ENCODE results near the gene JAK3. TPM values are rescaled to one million over a fixed set of nuclear protein-coding genes. Genes with fewer than 3 reads are reported as not detected.

The JAK3 gene
- polyA plus RNA-seq, 6 donors from 2014 or later: 38.5 to 68.7 (median 56.0) TPM

GRCh38 chr19:17872251-17873001 lies 24.6 kb upstream of the JAK3 start:
- peak overlapping the region in 2 of 6 donors; percentile 33 to 42 for H3K27ac Mint-ChIP-seq
- peak overlapping the region; percentile 63 to 84 (median 78) for H3K4me3 Mint-ChIP-seq
- H3K4me1 Mint-ChIP-seq: peaks cover 10 to 28% (median 25%) of the 10 kb centered on the region in 3 donors
- DNase-seq (peak; percentile 42), ATAC-seq (ENCODE audit: low read depth in 2 of 2) (peak; percentile 13 to 22)
- no peaks in the 10 kb centered on the region for H3K36me3 Mint-ChIP-seq
- H3K9me3 Mint-ChIP-seq: no peaks in the 10 kb centered on the region
- H3K27me3 Mint-ChIP-seq: peaks cover 0 to 22% (median 7%) of the 10 kb centered on the region in 3 donors

GRCh38 chr19:17871878-17872250 lies 24.1 kb upstream of the JAK3 start, which contains the start of gene SLC5A5:
Gene SLC5A5, plus strand, starts transcription at chr19:17871945. Its CDS starts 375 bp downstream, at chr19:17872320.
- peaks cover 0 to 22% (median 7%) of the 10 kb centered on the region in 3 donors for H3K27me3 Mint-ChIP-seq
- H3K36me3 Mint-ChIP-seq: no peaks in the 10 kb centered on the region
- H3K27ac Mint-ChIP-seq: peak within 1 kb of the TSS in 4 of 6 donors; percentile 33 to 56 (median 43)
- no peaks in the 10 kb centered on the region for H3K9me3 Mint-ChIP-seq
- ATAC-seq (ENCODE audit: low read depth in 2 of 2) (no peak), DNase-seq (no peak)
- peaks cover 10 to 28% (median 25%) of the 10 kb centered on the region in 3 donors for H3K4me1 Mint-ChIP-seq
- H3K4me3 Mint-ChIP-seq: peak within 1 kb of the TSS; percentile 70 to 84 (median 75)

- DNase-seq (no peak), ATAC-seq (ENCODE audit: low read depth in 2 of 2) (no peak)
- Mint-ChIP-seq H3K27me3 (peaks cover 0 to 22% (median 7%) of the 10 kb centered on the region in 3 donors), H3K9me3 (no peaks in the 10 kb centered on the region), H3K4me3 (peak overlapping the region; percentile 35 to 78 (median 72)), H3K27ac (peak overlapping the region in 4 of 6 donors; percentile 33 to 56 (median 43)), H3K36me3 (no peaks in the 10 kb centered on the region), H3K4me1 (peaks cover 14 to 29% (median 25%) of the 10 kb centered on the region in 3 donors)
Measured at GRCh38 chr19:17871032-17871877, 23.5 kb upstream of the JAK3 start.

GRCh38 chr19:17869114-17869608 lies 21.4 kb upstream of the JAK3 start:
- Mint-ChIP-seq H3K36me3 (no peaks in the 10 kb centered on the region), H3K4me3 (peak overlapping the region in 1 of 8 donors; percentile 15), H3K9me3 (no peaks in the 10 kb centered on the region), H3K27me3 (peaks cover 0 to 22% (median 7%) of the 10 kb centered on the region in 3 donors), H3K27ac (no peak overlapping the region), H3K4me1 (peaks cover 14 to 35% (median 24%) of the 10 kb centered on the region in 3 donors)
- DNase-seq (no peak), ATAC-seq (ENCODE audit: low read depth in 2 of 2) (no peak)

GRCh38 chr19:17868669-17869068 lies 20.9 kb upstream of the JAK3 start:
- DNase-seq (no peak), ATAC-seq (ENCODE audit: low read depth in 2 of 2) (no peak)
- Mint-ChIP-seq H3K36me3 (no peaks in the 10 kb centered on the region), H3K4me3 (peak overlapping the region in 1 of 8 donors; percentile 15), H3K4me1 (peaks cover 15 to 30% (median 22%) of the 10 kb centered on the region in 3 donors), H3K27ac (no peak overlapping the region), H3K27me3 (peaks cover 0 to 22% (median 7%) of the 10 kb centered on the region in 3 donors), H3K9me3 (no peaks in the 10 kb centered on the region)

GRCh38 chr19:17866964-17867486 lies 19.2 kb upstream of the JAK3 start:
- Mint-ChIP-seq H3K27ac (no peak overlapping the region), H3K36me3 (peaks cover 0 to 7% of the 10 kb centered on the region in 2 donors), H3K4me3 (peak overlapping the region in 1 of 8 donors; percentile 12), H3K9me3 (no peaks in the 10 kb centered on the region), H3K27me3 (peaks cover 0 to 16% (median 6%) of the 10 kb centered on the region in 3 donors), H3K4me1 (peaks cover 13 to 29% (median 28%) of the 10 kb centered on the region in 3 donors)
- no peak for DNase-seq
- ATAC-seq (ENCODE audit: low read depth in 2 of 2): no peak

GRCh38 chr19:17866312-17866963 lies 18.7 kb upstream of the JAK3 start:
- H3K27ac Mint-ChIP-seq: peak overlapping the region in 1 of 6 donors; percentile 19
- peaks cover 14 to 32% (median 28%) of the 10 kb centered on the region in 3 donors for H3K4me1 Mint-ChIP-seq
- H3K27me3 Mint-ChIP-seq: peaks cover 0 to 11% (median under 1%) of the 10 kb centered on the region in 3 donors
- no peak for DNase-seq
- no peaks in the 10 kb centered on the region for H3K9me3 Mint-ChIP-seq
- H3K36me3 Mint-ChIP-seq: peaks cover 0 to 7% of the 10 kb centered on the region in 2 donors
- ATAC-seq (ENCODE audit: low read depth in 2 of 2): no peak
- H3K4me3 Mint-ChIP-seq: peak overlapping the region in 1 of 8 donors; percentile 12

- Mint-ChIP-seq H3K9me3 (no peaks in the 10 kb centered on the region), H3K4me3 (peak overlapping the region in 1 of 8 donors; percentile 64), H3K27me3 (peaks cover 0 to 5% (median 0%) of the 10 kb centered on the region in 3 donors), H3K4me1 (peaks cover 22 to 36% (median 36%) of the 10 kb centered on the region in 3 donors), H3K36me3 (peaks cover 0 to 7% of the 10 kb centered on the region in 2 donors), H3K27ac (peak overlapping the region in 5 of 6 donors; percentile 56 to 86 (median 82))
- DNase-seq (no peak), ATAC-seq (ENCODE audit: low read depth in 2 of 2) (no peak)
Measured at GRCh38 chr19:17865364-17866311, 17.9 kb upstream of the JAK3 start.

GRCh38 chr19:17863520-17864182 lies 15.9 kb upstream of the JAK3 start:
- DNase-seq (no peak), ATAC-seq (ENCODE audit: low read depth in 2 of 2) (no peak)
- H3K4me1 Mint-ChIP-seq: peaks cover 37 to 52% (median 52%) of the 10 kb centered on the region in 3 donors
- peak overlapping the region in 7 of 8 donors; percentile 9 to 95 (median 30) for H3K4me3 Mint-ChIP-seq
- peaks cover 0 to 14% of the 10 kb centered on the region in 2 donors for H3K36me3 Mint-ChIP-seq
- H3K27ac Mint-ChIP-seq: peak overlapping the region; percentile 21 to 96 (median 70)
- H3K27me3 Mint-ChIP-seq: no peaks in the 10 kb centered on the region
- H3K9me3 Mint-ChIP-seq: no peaks in the 10 kb centered on the region

- Mint-ChIP-seq H3K4me1 (peaks cover 37 to 52% (median 52%) of the 10 kb centered on the region in 3 donors), H3K36me3 (peaks cover 0 to 14% of the 10 kb centered on the region in 2 donors), H3K4me3 (peak overlapping the region; percentile 58 to 100 (median 80)), H3K27ac (peak overlapping the region; percentile 60 to 96 (median 90)), H3K9me3 (no peaks in the 10 kb centered on the region), H3K27me3 (no peaks in the 10 kb centered on the region)
- DNase-seq (peak; percentile 62), ATAC-seq (ENCODE audit: low read depth in 2 of 2) (peak; percentile 8 to 17)
Measured at GRCh38 chr19:17862711-17863519, 15.1 kb upstream of the JAK3 start.

Measured in naive B cell (primary cell).